ENCODE data around the gene PTPRT.

The PTPRT gene

DNA sequence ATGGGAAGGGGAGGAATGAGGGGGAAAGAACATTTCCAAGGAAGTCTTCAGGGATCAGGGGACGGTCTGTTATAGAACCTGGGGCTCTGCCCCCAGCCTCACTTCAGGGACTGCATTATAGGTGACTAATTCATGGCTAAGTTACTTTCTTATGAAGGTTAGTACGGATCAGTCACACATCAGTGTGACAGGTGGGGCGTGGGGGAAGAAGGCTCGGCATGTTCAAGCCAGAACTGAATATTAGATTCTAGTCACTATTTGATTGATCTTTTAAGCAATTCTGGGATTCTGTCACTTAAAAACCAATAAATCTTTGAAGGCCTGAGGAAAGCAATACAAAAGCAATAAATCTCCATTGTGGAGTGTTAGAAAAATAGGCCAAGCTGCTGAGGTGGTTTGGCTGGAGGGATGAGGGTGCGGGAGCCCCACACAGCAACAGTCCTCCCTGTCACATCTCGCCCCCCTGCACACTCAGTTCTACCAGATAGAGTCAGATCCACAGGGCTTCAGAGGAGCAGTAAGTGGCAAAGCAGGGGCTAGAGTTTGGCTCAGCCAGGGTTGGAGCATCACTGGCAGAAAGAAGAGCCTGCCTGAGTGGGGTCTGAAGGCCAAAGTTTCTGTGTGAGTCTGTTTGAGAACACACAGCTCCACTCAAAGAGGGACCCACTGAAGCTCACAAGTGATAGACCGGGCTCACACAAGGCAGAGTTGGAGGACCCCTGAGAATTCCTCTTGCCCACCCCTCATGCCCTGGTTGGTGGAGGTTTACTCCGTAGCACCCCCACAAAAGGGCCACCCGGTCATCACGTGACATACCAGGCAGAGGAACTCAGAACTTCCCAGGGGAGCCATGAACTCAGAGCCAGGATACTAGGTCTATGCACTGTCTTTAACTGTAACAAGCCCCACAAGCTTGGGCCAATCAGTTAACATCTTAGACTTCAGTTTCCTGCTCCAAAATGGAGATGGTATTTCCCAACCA is 843.2 kb downstream of the PTPRT start:
- DNase-seq: no peak

DNA sequence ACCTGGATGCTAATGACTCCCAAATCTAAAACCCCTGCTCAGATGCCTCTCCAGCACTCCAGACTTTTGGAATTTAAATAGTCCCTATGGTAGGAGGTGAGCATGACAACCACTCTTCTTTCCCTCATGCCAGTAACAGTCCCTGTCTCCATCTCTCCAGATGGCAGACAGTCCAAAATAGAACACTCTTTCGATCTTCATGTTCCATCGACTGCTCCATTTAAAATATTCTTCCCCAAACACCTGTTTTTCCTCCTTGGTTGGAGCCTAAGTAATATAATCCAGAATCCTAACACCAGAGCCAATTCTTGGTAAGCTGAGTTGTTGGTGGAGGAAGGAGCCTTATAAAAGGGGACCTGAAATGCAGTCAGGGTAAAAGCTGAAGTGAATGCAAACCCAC is 848.1 kb downstream of the PTPRT start:
- no peak for DNase-seq

DNA sequence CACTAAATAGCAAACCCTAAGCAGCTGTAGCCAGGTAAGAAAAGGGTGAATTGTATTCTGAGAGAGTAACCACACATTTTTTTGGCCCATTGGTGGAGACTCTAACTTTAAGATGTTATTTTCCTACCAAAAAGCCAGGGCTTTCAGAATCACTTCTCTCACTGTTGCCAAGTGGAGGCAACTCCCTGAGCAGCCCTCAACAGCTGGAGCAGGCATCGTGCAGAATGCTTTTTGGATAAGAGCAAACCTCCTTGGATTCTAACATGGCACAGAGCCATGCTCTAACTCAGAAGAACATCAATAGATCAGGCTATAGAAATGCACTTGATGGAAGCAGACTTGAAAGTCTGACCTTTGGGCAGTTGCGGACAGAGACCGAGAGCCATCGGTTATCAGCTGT is 849.3 kb downstream of the PTPRT start:
- DNase-seq: no peak

DNA sequence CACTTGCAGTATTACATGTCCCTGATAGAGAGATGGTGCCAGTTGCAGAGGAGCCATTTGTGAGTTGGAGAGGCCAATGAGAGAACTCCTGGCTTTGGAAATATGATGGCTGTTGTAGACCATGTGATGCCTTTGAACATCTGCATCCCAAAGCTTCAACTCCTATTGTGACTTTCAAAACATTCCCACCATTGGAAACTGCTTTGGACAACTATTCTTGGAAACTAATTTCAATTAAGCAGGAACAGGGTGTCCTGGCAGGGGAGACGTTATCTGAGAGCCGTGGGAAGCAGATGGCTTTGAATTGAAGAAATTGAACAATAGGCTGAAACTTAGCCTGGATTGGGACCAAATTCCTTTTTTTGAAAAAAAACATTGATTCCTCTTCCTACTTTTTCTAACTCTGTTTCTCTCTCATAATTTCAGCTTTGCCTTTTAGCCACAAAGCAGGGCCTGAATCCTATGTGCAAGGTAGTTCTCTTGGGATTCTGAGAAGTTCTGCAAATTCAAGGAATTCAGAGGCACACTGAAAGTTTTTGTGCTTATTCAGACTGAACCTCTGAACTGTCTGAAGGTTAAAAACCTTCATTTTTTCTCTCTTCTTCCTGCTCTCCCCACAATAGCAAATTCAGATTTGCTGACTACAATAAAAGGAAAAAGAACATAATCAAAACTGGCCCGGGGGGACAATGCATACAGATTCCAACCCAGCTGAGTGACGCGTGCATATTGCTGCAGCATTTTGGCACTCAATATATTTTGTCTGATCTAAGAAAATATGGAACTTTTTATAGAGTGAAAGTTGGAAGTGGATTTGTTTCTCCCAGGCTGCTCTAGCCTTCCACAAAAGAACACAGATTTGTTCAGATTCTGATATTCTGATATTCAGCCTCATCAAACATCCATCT is 851.2 kb downstream of the PTPRT start:
- DNase-seq: no peak

DNA sequence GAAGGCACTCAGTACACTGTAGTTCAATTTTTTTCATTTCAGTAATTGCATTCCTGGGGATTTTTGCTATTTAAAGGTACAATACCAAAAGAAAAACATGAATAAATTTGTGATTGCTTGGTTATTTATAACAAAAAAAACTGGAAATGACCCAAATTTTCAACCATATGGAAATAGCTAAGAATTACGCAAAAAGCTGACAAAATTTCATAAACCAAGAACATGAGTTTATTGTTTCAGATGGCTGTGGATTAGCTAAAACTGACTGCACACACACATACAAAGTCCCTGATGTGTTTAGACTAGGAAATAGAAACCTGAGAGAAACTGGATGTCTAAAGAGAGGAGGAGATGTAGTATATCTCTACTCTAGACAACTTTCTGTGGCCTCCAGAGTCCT is 853.1 kb downstream of the PTPRT start:
- no peak for DNase-seq

DNA sequence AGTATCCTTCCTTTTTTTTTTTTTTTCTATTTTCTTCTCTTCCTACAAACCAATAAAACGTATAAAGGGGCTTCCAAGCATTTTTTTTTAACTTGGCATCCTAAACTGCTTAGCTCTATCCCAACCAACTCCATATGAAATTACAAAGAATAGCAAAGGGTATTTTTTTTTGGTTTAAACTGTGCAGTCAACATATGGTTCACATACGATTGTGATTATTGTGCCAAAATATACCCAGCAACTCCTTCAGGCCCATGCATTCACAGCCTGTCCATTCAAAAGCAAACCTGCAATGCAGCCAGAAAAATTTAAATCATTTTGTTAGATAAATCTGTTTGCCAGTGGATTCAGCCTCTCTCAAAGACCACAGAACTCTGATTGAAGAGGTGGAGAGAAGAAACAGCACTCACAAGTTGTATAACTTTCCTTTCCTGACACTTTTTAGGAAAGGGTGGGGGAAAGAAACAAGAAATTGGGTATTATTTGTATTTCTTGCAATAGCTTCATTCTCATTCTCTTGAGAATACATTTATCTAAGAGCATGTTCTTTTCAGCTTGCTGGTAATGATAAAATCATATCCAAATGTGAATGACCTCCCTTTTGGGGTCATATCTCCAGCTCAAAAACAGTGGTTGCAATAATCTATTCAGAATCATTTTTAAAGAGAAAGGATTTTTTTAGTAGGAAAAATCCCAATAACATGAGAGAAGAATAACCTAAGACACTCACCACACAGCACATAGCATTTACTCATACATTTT is 870.3 kb downstream of the PTPRT start:
- no peak for DNase-seq

DNA sequence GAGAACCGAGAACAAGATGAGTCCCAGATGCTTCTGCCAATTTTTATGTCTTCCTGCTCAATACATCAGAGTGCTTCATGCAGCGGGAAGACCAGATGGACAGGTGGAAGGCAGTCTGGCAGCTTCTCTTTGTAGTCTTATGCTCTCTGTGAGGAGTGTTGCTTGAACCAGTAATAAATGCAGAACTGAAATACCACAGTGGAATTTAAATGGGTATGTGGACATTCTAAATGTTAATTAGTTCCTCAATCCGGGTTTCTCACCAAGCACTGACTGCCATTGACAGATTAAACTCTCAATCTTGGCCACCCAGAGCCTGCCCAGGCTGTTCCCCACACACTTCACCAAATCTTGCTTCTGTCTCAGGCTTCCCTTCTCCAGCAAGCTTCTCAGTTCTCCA is 876.0 kb downstream of the PTPRT start:
- no peak for DNase-seq

DNA sequence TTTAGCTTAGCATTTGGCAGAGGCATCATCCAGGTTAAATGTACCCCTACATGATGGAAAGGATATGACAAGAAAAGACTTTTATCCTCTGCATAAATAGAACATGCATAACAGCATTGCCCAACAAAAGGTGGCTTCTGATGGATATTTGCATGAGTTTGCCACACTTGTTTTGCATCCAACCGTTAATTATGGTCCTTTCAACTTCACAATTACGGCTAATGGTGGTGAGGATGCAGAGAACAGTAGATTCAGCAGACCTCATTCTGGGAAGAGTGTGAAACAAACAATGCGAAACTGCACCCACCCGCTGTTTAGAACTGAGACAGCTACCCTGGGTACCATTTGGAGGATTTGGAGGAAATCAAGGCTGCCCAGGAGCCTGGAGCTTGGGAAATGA is 880.7 kb downstream of the PTPRT start:
- no peak for DNase-seq

DNA sequence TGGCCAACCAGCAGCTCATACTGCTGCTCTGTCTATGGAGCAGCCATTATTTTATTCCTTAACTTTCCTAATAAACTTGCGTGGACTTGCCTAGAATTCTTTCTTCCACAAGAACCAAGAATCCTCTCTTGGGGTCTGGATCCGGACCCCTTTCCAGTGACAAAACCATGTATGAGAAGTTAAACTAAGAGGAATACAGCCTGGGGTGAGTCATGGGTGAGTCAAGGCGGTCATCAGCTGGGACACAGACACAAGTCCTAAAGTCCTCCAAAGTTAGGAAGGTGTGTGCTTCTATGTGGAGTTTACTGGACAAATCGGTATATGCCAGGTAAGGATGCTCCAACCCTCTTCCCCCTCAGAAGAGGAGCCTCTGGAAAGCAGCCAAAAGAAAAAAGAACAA is 881.5 kb downstream of the PTPRT start:
- no peak for DNase-seq

DNA sequence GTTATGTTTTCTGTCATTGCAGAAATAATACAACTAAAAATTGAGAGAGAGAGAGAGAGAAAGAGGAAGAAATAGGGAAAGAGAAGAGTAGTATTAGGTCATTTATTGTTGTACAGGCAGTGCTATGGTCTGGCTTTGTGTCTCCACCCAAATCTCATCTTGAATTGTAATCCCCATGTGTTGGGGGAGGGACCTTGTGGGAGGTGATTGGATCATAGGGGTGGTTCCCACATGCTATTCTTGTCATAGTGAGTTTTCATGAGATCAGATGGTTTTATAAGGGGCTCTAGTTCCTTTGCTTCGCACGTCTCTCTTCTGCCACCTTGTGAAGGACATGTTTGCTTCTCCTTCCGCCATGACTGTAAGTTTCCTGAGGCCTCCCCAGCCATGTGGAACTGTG is 894.1 kb downstream of the PTPRT start:
- DNase-seq: no peak

DNA sequence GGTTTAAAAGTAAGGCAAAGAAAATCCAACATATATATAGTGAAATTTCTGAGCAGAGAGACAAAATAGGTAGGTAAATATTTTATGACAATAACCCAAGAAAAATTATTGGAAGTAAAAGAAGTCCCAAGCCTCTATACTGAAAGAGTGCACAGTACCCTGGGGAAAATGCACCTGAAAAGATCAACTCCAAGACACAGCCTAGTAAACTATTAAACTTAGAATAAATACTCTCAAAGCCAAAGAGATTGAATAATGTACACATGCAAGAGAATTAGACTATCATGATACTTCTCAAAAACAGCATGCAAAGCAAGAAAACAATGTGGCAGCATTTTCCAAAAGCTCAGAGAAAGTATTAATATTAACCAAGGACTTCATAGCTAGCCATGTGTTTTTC is 894.7 kb downstream of the PTPRT start:
- no peak for DNase-seq

DNA sequence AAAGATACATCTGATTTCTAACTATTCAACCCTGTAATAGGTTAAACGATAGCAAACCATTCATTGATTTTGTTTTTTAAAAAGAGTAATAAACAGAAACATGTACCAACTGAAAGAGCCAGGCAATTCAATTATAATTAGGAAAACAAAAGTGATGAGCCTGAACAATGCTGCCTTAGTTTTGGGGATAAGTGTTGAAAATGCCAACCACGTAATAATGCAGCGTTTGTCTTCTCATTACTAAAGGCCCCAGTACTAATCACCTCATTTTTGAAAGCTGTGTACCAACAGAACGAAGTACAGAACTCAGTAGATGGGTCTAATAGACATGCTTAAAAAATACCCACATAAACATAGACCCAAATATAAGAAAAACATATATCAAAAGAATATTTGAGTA is 907.9 kb downstream of the PTPRT start:
- no peak for DNase-seq

DNA sequence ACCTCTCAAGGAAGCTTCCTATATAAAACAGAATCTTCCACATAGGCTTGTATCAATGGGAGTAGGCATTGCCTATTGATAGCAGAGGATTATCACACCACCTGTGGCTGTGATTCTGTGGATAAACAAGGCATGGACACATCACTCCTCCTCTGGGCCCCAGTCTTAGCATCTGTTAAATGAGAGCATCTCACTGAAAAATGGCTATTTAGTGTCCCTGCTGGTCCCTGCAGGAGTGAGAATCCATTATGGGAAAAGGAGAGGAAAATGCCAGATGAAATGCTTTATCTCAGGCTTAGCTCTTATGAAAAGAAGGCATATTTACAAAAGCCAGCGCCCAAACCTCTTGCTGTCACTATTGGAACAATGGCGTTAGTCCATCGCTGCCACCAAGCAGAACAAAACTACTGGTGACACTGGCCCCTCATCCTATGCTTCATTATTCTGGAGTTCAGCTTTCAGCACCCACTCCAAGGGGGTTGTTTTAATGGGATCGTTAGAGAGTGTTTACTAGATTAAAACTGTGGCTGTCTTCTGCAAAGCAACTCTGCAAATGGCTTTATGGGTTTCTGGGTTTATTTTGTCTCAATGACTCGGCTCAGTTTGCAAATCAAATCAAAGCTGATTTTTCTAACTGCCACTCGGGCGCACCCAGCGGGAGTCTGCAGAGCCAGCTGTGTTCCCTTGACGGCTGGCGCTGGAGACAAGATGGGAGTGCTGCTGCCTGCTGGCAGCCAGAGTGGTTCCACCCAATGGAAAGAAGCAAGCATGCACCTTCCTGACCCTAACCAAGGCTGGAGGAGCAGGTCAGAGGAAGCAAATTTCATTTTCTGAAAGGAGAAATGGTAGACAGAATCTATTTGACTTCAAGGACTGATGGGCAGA is 912.7 kb downstream of the PTPRT start:
- DNase-seq: no peak

DNA sequence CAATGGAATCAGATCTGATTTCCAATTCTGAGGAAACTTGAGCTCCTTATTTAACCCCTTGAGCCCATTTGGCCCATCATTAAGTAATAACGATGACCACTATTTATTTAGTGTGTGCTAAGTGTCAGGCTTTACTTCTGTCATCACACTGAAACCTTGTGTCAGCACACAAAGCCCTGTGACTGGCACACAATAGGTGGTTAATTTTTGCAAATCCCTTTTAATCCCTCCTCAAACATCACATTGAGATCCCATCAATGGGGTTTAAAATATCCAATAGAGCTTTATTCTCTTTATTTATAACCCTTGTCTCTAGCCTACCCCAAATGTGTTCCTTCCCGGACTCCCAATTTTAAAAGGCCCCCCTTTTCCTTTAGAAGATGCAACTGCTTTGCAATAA is 914.7 kb downstream of the PTPRT start:
- DNase-seq: no peak

DNA sequence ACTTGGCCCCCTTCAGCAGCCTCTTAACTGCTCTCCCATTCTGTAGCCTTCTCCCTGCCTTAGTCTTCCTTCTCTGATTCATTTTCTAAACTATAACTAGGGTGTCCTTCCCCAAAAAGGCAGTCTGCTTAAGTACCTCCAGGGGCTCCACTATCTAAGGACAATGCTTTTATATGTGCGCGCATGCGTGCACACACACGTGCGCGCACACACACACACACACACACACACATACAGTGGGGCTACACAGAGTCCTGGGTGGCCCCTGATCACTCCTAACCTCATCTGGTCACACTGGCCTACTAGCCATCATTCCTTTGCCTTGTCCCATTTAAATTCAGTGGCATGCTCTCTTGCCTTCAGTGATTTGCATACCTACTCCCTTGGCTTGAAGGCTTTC is 917.2 kb downstream of the PTPRT start:
- DNase-seq: no peak

DNA sequence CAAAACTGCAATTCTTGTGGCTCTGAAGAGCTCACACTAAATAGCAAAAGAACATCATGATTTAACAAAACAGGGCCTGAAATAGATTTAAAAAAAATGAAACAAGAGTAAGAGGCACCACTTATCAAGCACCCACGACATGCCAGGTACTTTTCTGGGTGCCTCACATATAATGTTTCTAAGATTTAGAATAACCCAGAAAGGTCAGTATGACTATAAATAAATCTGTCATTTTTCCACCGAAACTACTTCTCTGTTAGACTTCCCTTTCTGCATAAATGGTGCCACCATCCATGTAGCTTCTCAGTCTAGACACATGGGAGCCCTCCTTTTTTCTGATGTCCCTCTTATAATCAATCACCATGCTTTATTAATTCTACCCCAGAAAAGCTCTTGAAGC is 919.2 kb downstream of the PTPRT start:
- no peak for DNase-seq

DNA sequence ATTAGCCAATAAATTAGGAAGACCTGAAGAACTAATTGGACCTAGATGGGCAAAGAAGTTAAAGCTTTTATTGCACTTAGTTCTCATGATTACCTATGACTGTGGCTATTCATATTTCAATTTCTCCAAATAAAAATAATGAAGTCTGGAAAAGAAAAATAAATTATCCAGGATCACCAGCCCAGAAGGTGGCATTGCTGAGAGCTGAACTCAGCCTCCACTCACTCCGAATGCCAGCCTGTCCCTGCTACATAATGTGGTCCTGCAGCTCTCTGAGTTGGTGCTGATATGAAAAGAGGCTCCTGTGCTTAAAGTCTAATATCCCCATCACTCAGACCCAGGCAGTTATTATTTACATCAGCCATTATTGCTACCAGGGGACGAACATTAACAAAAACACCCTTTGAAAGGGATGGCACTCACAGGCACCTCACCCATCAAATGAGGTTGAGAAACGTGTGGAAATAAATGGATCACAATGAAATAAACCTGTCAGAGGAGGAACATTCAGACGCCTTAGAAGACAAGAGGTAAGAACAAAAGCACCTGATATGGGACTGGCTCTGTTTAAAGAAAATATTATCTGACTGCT is 921.8 kb downstream of the PTPRT start:
- no peak for DNase-seq

DNA sequence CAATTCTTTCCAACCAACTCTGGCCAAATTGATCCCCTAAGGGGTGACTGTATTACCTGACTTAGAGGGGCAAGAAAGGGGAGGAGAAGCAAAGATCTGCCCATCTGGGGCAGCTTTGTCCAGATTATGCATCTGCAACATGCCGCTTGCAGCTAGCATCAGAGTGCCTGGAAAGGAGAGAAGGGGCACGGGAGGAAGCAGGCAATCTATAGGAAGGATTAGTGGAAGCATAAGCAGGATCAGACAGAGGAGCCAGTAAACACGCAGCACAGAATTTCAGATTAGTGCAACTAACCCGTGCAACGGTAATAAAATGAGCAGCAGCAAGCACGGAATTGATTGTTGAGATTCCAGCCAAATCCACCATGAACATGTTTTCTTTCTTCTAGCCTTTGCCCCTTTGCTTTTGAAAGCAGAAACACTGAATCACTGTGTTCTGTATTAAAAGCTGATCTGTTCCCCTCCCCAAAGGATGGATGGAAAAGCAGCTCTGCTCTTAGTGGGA is 927.9 kb downstream of the PTPRT start:
- DNase-seq: no peak

DNA sequence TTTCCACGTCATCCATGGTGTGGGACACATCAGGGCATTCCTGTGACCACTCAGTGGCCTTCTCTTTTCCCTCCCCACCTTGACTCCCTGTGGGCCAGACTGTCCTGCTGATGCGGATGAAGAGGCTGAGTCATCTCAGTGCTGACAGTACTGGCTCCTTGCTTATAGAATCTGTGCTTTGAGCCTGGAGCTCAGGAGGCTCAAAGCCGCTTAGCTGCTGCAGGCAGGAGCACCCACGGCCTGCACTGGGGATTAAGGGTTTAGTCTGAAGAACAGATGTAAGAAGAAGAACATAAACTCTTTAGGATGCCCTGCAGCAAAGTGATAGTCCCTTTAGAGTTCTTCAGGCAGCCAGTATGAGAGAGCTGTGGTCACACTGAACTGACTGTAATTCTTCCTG is 929.5 kb downstream of the PTPRT start:
- DNase-seq: no peak

DNA sequence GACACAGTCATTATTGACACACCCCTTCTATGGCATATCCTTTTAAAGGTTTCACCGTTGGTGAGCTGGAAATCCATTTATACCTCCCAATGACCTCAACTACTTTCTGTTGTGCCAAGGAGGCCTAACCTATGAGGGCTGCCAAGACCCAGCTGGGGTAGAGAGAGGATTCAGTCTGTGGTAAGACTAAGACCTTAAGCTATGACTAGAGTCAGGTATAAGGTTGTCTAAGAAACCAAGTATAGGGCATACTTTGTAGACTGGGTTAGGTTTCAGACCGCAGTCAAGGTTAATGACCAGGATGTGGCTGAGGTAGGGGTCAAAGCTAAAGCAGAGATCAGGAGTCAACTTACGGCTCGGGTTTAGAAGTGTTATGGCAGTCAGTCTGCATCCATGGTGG is 930.3 kb downstream of the PTPRT start:
- no peak for DNase-seq

DNA sequence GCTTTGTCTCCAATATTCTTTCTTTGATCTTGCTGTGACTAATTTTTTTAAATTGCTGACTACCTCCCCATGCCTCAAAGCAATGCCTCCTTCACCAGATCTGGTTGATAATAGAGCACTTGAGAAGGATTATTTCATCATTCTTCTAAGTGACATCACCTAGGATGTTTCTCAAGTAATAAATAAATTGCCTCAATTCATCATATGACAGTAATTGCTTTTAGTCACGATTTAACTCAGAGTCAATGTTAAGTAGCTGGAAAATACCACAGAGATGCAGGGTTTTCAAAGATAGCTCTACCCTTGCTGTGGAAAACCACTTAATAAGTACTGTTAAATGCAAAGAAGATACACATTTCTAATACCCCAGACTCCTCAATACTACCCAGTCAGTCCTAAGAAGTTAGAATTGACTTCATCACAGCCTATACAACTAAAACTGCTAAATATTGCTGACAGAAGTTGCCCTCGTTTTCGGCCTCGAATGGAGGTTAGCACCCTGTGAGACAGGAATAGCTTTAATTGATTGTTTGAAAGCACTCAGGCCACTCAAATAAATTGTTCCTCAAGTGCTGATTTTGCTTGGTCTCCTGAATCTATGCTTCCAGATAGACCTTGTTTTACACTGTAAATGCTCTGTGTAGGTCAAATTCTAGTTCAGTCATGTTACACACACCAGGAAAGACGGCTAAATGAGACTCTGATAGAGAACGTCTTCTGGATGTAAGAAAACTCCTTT is 931.0 kb downstream of the PTPRT start:
- DNase-seq: no peak

Data from CD4-positive, alpha-beta T cell treated with Interleukin-1 beta for 1 hour (primary cell).